Keratinocyte (primary cell): ENCODE data around the gene STRADA. TPM values are rescaled to one million over a fixed set of nuclear protein-coding genes. Genes with fewer than 3 reads are reported as not detected.

Source experiments
- DNase-seq: peaks from one replicate; pipeline ENCODE4 v3.0.0-alpha.2; 2011; ENCODE audit warnings: low read depth, missing footprints, low spot score
- FAIRE-seq: peaks from 2 replicates; lab custom pipeline; 2011; peaks lifted over from hg19 to GRCh38; lab: Jason Lieb, UNC
- H2AFZ ChIP-seq: 2 replicates; pipeline ENCODE4 v1.6.0; 2012; ENCODE audit warnings: low read length, control low read depth, inconsistent platforms; ENCODE audit not compliant: control insufficient read depth
- H3K27ac ChIP-seq: 2 replicates; pipeline ENCODE4 v1.5.1; 2011; ENCODE audit warnings: low read length; ENCODE audit not compliant: control insufficient read depth, insufficient read depth
- H3K27me3 ChIP-seq: 3 replicates; pipeline ENCODE4 v1.6.0; 2011; ENCODE audit warnings: low read length; ENCODE audit not compliant: control insufficient read depth, insufficient read depth; ENCODE audit errors: extremely low read depth
- H3K36me3 ChIP-seq, 2 experiments: 2 replicates in 1 of 2; 3 replicates in 1 of 2; pipeline ENCODE4 v1.5.1; 2011; ENCODE audit warnings: low read length in 2 of 2, mild to moderate bottlenecking in 1 of 2; ENCODE audit not compliant: control insufficient read depth in 2 of 2, insufficient read depth in 2 of 2; ENCODE audit errors: extremely low read depth in 1 of 2
- H3K4me1 ChIP-seq: 3 replicates; pipeline ENCODE4 v1.5.1; 2011; ENCODE audit warnings: low read length; ENCODE audit not compliant: control insufficient read depth, insufficient read depth; ENCODE audit errors: extremely low read depth
- H3K4me2 ChIP-seq: 3 replicates; pipeline ENCODE4 v1.6.0; 2011; ENCODE audit warnings: low read depth, low read length; ENCODE audit not compliant: control insufficient read depth, insufficient read depth; ENCODE audit errors: extremely low read depth
- H3K4me3 ChIP-seq, 3 experiments: fragments of 200-600 bp in 1 of 3; sonication (generic) in 1 of 3; 2 replicates in 2 of 3; 3 replicates in 1 of 3; pipeline ENCODE4 v1.5.1; 2011 to 2016; ENCODE audit warnings: low read length in 3 of 3, mild to moderate bottlenecking in 3 of 3, control low read depth in 2 of 3, inconsistent platforms in 1 of 3, low read depth in 1 of 3, mixed read lengths in 1 of 3, mixed run types in 1 of 3, moderate library complexity in 1 of 3; ENCODE audit not compliant: control insufficient read depth in 2 of 3, insufficient read depth in 2 of 3; ENCODE audit errors: extremely low read depth in 1 of 3
- H3K79me2 ChIP-seq: 2 replicates; pipeline ENCODE4 v1.6.0; 2012; ENCODE audit warnings: low read length; ENCODE audit not compliant: control insufficient read depth, insufficient read depth
- H3K9ac ChIP-seq: 3 replicates; pipeline ENCODE4 v1.6.0; 2011; ENCODE audit warnings: low read length; ENCODE audit not compliant: control insufficient read depth, insufficient read depth; ENCODE audit errors: extremely low read depth
- H3K9me1 ChIP-seq: 3 replicates; pipeline ENCODE4 v1.6.0; 2011; ENCODE audit warnings: low read length; ENCODE audit not compliant: control insufficient read depth, insufficient read depth; ENCODE audit errors: extremely low read depth
- H3K9me3 ChIP-seq: 2 replicates; pipeline ENCODE4 v1.5.1; 2012; ENCODE audit warnings: low read depth, low read length; ENCODE audit not compliant: control insufficient read depth
- H4K20me1 ChIP-seq: 3 replicates; pipeline ENCODE4 v1.6.0; 2011; ENCODE audit warnings: low read length; ENCODE audit not compliant: control insufficient read depth, insufficient read depth; ENCODE audit errors: extremely low read depth
- CTCF ChIP-seq, 3 experiments: IDR thresholded peaks in 1 of 3; conservative IDR thresholded peaks in 1 of 3; optimal IDR thresholded peaks in 1 of 3; 2 replicates in 2 of 3; 3 replicates in 1 of 3; pipeline versions ENCODE3 to v1.5.1; 2011; ENCODE audit warnings: low read length in 3 of 3, mild to moderate bottlenecking in 3 of 3, moderate library complexity in 2 of 3, control low read depth in 1 of 3, inconsistent platforms in 1 of 3; ENCODE audit not compliant: insufficient read depth in 2 of 3; ENCODE audit errors: extremely low read depth in 1 of 3
- EZH2 ChIP-seq: IDR thresholded peaks from one replicate; pipeline ENCODE4 v1.6.1; 2012; ENCODE audit warnings: inconsistent platforms, mild to moderate bottlenecking, low read length, moderate library complexity
- dilution Hi-C: fragments of 300-500 bp; cut with MboI; formaldehyde crosslinking; loops from one replicate; pipeline ENCODE4 v1.7.0; 2020; ENCODE audit warnings: low sequenced_read_pairs; ENCODE audit not compliant: extremely low pct_ligation_motif_present
- polyA plus RNA-seq, 5 experiments: library from polyadenylated mRNA; depleted of rRNA in 3 of 5; stranded (reverse) in 3 of 5; stranded (forward) in 1 of 5; unstranded in 1 of 5; fragments of >200 nt; gene quantifications; 1 replicate in 1 of 5; 2 replicates in 3 of 5; 3 replicates in 1 of 5; pipeline versions ENCODE4 v1.2.1 to v1.2.3, GENCODE V29; 2011 to 2012; ENCODE audit warnings: missing spikeins in 2 of 5, low read depth in 1 of 5, low replicate concordance in 1 of 5

Gene STRADA
- polyA plus RNA-seq, 1 donor (not counting 4 experiments of a cell fraction or from before 2014, with no cell fraction given), result 25.9 TPM

DNA sequence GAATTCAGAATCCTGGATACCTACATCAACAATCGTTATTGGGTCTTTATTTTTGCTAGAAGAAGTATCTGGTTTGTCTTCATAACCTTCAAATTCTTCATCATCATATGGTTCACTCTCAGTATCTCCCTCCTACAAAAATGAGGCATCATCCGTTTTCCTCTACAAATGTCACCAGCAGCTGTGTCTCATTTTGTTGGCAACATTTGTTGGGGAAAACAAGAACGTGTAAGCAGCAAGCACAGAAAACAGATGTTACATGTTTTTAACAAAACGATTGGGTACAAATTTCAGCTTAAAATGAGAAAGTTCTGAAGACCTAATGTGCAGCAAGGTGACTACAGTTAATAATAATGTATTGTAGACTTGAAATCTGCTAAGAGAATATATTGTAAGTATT lies 23.1 kb upstream of the STRADA start:
- no peak overlapping the region for H3K27ac ChIP-seq
- DNase-seq (no peak), FAIRE-seq (no peak)
- H3K36me3 ChIP-seq, result peaks cover 12 to 24% of the 10 kb centered on the region in 2 experiments
- H3K4me2 ChIP-seq, result no peak overlapping the region
- H3K79me2 ChIP-seq, result peaks cover 47% of the 10 kb centered on the region
- no peaks in the 10 kb centered on the region for H3K9me1 ChIP-seq
- H3K4me3 ChIP-seq, result no peak overlapping the region
- no peak for TF ChIP-seq EZH2
- TF ChIP-seq CTCF (optimal IDR thresholded peaks at IDR 0.05 in 1 of 3, IDR thresholded peaks at IDR 0.05 in 1 of 3, conservative IDR thresholded peaks at IDR 0.05 in 1 of 3; ENCODE audit: extremely low read depth in 1 of 3, insufficient read depth in 2 of 3, low read length in 3 of 3), result no peak
- dilution Hi-C loops, result no loop called here
- no peaks in the 10 kb centered on the region for H3K27me3 ChIP-seq
- peaks cover 7% of the 10 kb centered on the region for H4K20me1 ChIP-seq
- no peak overlapping the region for H3K9ac ChIP-seq
- H3K9me3 ChIP-seq, result no peaks in the 10 kb centered on the region
- no peak overlapping the region for H2AFZ ChIP-seq
- H3K4me1 ChIP-seq, result no peaks in the 10 kb centered on the region

DNA sequence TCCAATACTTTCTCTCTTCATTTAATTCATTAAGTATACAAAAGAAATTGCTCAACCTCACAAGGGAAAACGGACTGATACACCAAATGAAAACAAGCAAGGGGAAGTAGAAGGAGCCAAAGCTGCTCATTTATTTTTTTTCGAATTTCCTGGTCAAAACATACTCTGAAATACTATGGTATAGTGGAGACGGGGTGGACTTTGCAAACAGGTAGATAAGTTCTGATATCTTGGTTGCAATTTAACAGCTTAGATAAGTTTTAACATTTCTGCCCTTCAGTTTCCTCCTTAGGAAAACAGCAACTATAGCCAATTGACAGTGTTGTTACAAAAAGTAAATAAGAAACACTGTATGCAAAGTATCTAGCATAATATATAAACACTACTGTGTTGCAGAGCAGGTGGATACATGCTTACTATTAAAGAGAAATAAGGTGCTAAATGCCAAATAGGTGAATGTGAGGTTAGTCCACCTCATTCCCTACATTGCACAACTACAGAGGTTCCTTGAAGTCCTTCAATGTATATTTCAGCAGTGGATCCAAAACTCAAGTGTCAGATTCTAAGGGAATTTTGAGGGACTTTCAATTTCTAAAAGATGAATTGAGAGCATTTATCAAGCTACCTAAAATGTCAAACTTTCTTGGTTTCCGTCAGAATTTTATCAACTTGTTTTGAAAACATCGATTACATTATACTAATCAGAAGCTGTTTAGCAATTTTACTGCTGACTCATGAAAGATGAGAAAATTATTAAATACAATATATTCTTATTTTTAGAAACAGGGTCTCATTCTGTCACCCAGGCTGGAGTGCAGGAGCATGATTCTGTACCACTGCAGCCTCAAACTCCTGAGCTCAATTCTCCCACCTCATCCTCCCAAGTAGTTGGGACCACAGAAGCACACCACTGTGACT lies 20.8 kb upstream of the STRADA start:
- H4K20me1 ChIP-seq, result peaks cover 7% of the 10 kb centered on the region
- DNase-seq (no peak), FAIRE-seq (no peak)
- H3K4me3 ChIP-seq, result no peak overlapping the region
- H3K79me2 ChIP-seq, result peaks cover 24% of the 10 kb centered on the region
- no peak overlapping the region for H3K9ac ChIP-seq
- H3K9me3 ChIP-seq, result no peaks in the 10 kb centered on the region
- no peaks in the 10 kb centered on the region for H3K27me3 ChIP-seq
- no peak overlapping the region for H3K27ac ChIP-seq
- dilution Hi-C loops, result no loop called here
- no peaks in the 10 kb centered on the region for H3K9me1 ChIP-seq
- H2AFZ ChIP-seq, result no peak overlapping the region
- peaks cover 16 to 25% of the 10 kb centered on the region in 2 experiments for H3K36me3 ChIP-seq
- TF ChIP-seq CTCF (optimal IDR thresholded peaks at IDR 0.05 in 1 of 3, IDR thresholded peaks at IDR 0.05 in 1 of 3, conservative IDR thresholded peaks at IDR 0.05 in 1 of 3; ENCODE audit: extremely low read depth in 1 of 3, insufficient read depth in 2 of 3, low read length in 3 of 3) (no peak), EZH2 (no peak)
- H3K4me2 ChIP-seq, result no peak overlapping the region
- H3K4me1 ChIP-seq, result no peaks in the 10 kb centered on the region
